Measurements from ENCODE around the gene C1orf105.
"Not testable (repeated sequence)": the region's sequence is repeated elsewhere in the genome, so short reads cannot be mapped to it uniquely, and the experiment has no call there.

Gene C1orf105

DNA sequence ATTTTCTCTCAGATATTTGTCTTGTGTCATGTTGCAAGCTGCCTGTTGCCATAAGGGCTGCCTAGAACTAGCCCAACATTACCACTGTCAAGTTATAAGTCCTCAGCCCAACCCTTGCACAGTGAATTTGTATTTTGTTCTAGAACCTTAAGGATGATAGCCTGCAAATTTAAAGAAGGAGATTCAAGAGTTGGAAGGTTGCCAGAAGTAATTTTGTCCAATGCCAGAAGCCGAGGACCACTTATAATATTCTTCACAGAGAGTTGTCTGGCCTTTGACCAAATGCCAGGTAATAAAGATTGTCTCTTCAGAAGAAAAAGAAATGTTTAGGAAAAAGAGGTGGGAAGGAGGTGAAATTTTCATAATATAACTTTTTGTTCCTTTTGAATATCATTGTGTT is 71.9 kb downstream of the C1orf105 start:
- ATAC-seq: no peak

GRCh38 chr1:172494166-172494565 is 73.7 kb downstream of the C1orf105 start:
- ATAC-seq: no peak

DNA sequence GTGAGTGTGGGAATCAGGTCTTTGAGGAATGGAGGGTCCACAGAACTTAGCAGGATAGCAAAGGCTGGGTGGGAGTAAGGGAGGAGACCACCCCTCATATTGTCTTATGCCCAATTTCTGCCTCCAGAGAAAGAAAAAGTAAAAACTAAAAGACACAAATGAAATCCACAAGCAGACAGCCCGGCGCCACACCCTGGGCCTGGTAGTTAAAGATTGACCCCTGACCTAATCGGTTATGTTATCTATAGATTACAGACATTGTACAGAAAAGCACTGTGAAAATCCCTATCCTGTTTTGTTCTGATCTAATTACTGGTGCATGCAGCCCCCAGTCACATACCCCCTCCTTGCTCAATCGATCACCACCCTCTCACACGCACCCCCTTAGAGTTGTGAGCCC is 75.6 kb downstream of the C1orf105 start:
- ATAC-seq: not testable (repeated sequence)

- ATAC-seq: no peak
Observed at GRCh38 chr1:172496678-172497077, 76.2 kb downstream of the C1orf105 start.

GRCh38 chr1:172497230-172497629 is 76.7 kb downstream of the C1orf105 start:
- no peak for ATAC-seq

DNA sequence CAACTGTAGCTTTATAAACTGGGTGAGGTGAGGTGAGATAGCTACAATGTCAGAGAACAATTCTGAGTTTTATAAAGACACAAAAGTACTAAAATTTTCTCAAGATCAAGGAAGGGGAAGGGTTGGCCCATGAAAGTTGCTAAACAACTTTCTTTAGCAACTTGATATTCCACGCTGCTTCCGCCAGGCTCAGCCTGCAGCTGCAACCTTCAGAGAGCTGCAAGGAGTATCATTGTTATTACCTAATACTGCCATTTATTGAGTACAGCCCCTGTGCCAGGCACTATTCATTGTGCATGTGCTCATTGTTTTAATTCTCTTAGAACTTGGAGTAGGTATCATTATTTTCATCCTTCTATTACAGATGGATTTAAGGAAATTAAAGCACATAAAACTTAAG is 78.4 kb downstream of the C1orf105 start:
- no peak for ATAC-seq

DNA sequence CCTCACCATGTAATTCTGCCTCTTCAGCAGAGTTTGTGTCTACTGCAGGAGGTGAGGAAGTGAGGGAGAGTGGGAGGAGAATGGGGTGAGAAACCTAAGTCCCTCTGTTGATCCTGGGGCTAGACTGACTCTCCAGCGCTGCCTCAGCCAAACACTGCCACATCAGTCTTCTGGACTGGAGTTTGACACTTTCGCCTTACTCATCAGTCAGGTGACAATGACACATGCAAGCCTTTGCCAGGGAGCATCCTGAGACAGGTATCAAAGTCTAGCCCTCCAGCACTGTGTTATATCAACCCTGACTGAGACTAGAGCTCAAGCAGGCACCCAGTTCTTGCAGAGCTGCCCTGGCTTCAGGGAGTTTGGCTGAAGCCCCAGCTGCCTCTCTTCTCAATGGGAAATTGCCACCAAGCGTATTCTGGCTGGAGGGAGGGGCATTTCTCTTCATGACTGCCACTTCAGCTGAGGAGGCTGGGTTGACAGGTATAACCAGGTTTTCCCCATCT is 79.2 kb downstream of the C1orf105 start:
- ATAC-seq: peak; percentile 38 to 55

- no peak for ATAC-seq
Observed at GRCh38 chr1:172500207-172500606, 79.7 kb downstream of the C1orf105 start.

DNA sequence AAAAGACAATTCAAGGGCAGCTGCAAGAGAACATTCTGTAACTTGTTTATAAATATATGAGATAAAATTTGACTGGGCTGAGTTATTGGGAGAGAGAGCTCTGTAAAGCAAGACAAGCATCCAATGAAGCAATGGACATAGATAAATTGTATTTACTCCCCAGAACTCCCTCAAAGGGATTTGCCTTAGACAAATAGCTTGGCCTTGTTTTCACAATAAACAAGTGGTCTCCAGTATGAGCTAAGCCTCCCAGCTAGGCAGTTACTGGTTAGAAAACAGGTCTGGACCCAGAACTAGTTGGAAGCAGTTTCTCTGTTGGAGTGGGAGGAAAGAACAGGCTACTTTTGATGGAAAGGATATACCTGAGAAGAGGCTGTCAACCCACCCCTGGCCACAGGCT is 87.3 kb downstream of the C1orf105 start:
- no peak for ATAC-seq

GRCh38 chr1:172510479-172510878 is 90.0 kb downstream of the C1orf105 start:
- ATAC-seq: no peak

DNA sequence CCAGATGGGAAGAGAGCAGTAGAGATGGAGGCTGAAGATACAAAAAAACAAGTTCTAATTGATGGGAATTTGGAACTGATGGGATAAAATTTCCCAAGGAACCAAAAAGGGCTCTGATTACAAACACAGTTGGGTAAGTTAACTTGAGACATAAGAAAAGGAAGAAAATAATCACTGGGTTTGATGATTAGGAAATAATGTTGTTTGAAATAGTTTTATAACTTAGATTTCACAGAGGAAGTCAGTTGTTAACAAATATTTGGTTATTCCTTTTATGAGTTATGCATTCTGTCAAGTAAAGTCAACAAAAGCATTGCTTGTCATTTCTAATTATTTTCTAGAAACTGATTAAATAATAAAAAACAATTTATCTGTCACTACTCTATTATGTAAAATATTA is 92.1 kb downstream of the C1orf105 start:
- no peak for ATAC-seq

DNA sequence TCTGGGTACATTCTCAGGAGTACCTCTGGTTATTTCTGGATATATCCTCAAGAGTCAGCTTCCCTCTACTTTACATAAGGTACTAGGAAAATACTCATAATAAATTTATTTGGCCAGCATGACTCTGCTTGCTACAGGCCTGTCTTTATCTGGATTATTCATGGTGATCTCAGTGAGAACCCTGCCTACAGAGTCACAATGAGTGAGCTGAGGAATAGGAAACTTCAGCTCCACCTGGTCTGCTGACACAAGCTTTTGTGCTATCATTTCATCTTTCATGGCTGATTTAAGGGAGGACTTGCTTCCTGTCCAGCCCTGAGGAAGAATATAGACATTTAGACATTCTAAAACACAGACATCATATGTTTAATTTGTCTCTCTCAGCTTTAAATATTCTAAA is 93.0 kb downstream of the C1orf105 start:
- no peak for ATAC-seq

GRCh38 chr1:172514108-172514507 is 93.6 kb downstream of the C1orf105 start:
- ATAC-seq: no peak

DNA sequence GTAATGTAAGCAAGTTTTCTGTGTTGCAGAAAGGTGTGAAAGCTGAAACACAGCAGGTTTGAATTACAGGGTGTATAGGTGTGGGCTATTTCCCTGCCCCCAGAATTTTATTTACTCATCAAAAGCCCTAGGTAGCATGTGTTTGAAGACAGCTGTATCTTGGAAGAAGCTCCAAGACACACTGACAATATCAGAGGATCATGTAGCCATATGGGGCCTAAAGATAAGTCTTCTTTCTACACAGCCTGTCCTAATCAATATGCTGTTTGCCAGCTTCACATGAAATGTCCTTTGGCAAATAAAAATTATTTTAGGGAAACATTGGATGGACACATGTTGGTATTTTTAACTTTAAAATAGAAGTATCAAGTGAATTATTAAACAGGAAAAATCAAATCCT is 95.0 kb downstream of the C1orf105 start:
- no peak for ATAC-seq

DNA sequence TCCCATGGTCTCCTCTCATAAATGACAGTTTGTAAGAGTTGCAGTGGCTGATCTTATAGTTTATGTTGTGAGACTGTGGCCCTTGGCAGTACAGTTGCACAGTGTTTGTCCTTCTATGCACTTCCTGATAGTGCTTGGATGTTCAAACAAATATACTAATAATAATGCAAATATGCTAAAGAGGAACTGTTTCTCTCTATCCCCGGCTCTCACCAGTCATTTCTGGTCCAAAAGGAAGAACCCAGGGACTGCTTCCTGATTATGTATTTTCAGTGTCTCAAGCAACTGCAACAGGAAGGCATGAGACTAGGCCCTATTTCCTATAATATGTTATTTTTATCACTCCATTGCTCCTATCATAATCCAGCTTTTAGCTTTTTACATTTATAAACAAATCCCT is 95.4 kb downstream of the C1orf105 start:
- no peak for ATAC-seq

DNA sequence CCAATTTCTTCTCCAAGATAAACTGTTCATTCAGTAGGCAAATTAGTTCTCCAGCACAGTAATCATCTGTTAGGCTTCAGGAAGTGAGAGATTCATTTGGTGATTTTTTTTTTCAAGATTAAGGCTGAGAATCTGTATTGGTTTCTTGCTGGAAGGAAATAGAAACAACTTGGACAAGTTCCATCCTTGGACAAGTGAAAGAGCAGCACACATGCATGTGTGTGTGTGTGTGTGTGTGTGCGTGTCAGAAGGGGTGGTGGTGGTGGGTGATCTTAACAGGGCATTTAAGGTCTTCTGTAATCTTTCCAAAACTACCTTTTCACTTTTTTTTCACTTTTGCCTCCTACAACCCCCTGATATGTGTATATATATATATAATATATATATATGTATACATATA is 96.6 kb downstream of the C1orf105 start:
- no peak for ATAC-seq

GRCh38 chr1:172517545-172517944 is 97.1 kb downstream of the C1orf105 start:
- no peak for ATAC-seq
